ENCODE data around the gene FREY1.
A peak's percentile ranks its signal among the peaks of the same experiment; 100 is the strongest.

The FREY1 gene

DNA sequence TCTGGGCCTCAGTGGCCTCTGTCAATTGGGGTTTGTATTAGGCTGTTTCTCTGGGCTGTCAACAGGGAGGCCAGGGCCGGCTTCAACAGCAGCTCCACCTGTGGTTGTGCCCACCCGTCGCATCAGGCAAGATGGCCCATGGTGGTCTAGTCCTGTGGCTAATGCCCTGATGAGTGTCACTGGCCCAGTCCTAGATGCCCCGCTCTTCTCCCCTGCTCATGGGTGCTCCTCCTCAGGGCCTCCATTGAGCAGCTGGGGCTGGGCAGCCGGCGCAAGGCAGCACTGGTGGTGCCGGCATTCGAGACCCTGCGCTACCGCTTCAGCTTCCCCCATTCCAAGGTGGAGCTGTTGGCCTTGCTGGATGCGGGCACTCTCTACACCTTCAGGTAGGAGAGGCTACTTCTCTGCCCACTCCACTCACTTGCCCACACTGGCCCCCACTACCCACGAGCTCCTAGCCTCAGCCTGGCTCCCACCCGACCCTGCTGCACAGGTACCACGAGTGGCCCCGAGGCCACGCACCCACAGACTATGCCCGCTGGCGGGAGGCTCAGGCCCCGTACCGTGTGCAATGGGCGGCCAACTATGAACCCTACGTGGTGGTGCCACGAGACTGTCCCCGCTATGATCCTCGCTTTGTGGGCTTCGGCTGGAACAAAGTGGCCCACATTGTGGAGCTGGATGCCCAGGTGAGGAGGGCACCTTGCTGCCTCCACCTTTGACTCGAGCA is 20.8 kb upstream of the FREY1 start:
- DNase-seq: no peak

DNA sequence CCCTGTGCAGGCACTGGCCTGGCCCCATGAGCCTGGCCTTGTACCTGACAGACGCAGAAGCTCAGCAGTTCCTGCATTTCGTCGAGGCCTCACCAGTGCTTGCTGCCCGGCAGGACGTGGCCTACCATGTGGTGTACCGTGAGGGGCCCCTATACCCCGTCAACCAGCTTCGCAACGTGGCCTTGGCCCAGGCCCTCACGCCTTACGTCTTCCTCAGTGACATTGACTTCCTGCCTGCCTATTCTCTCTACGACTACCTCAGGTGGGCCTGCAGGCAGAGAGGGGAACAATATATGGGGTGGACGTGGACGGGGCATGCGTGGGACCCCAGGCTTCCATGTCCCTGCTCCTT is 20.2 kb upstream of the FREY1 start:
- no peak for DNase-seq

DNA sequence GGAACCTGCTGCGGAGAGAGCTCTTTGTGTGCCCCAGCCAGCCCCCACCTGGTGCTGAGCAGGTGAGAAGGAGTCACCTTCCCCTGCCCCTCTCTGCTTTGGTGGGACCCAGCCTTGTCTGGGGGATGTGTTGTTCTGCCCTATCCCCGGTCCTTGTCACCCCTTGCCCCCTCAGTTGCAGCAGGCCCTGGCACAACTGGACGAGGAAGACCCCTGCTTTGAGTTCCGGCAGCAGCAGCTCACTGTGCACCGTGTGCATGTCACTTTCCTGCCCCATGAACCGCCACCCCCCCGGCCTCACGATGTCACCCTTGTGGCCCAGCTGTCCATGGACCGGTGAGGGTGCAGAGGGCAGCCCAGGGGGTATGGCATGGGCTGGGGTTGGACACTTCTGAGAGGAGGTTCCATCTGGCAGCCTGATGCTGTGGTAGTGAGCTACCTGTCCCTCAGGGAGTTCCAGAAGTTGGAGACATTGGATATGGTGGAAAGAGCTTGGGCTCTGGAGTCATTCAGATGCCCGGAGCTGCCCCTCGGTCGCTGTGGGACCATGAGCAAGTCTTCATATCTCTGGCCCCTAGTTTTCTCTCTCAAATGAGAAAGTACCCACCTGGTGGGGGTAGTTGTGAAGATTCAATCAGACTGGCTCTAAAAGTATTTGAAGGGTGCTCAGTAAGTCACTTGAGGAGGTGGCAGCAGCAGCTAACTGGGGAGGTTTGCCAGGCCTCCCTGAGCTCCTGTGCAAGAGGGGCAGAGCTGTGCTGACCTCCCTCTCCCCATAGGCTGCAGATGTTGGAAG is 19.7 kb upstream of the FREY1 start:
- no peak for DNase-seq

- DNase-seq: no peak
Observed at GRCh38 chr11:45926001-45926401, 18.9 kb upstream of the FREY1 start.

DNA sequence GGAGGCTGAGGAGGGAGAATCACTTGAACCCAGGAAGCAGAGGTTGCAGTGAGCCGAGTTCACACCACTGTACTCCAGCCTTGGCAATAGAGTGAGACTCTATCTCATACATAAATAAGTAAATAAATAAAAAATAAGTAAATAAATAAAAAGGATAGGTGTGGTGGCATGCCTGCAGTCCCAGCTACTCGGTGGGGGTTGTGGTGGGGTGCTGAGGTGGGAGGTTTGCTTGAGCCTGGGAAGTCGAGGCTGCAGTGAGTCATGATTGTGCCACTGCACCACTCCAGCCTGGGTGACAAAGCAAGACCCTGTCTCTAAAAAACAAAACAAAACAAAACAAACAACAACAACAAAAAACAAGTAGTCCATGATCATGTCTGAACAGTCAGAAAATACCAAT is 18.5 kb upstream of the FREY1 start:
- no peak for DNase-seq

DNA sequence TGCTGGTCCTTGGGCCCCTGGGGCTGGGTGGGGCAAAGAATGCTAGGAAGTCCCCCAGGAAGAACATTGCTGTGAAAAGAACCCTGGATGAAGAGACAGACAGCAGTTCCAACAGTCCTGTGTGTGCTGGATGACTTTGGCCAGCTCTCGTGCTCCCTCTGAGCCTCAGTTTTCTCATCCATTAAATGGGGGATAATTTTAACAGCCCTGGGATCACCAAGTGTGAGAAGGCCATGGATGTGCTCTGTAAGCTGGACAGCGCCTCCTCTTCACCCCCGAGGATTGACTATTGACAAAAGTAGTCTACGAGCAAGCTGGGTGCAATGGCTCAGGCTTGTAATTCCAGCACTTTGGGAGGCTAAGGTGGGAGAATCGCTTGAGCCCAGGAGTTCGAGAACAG is 17.9 kb upstream of the FREY1 start:
- no peak for DNase-seq

DNA sequence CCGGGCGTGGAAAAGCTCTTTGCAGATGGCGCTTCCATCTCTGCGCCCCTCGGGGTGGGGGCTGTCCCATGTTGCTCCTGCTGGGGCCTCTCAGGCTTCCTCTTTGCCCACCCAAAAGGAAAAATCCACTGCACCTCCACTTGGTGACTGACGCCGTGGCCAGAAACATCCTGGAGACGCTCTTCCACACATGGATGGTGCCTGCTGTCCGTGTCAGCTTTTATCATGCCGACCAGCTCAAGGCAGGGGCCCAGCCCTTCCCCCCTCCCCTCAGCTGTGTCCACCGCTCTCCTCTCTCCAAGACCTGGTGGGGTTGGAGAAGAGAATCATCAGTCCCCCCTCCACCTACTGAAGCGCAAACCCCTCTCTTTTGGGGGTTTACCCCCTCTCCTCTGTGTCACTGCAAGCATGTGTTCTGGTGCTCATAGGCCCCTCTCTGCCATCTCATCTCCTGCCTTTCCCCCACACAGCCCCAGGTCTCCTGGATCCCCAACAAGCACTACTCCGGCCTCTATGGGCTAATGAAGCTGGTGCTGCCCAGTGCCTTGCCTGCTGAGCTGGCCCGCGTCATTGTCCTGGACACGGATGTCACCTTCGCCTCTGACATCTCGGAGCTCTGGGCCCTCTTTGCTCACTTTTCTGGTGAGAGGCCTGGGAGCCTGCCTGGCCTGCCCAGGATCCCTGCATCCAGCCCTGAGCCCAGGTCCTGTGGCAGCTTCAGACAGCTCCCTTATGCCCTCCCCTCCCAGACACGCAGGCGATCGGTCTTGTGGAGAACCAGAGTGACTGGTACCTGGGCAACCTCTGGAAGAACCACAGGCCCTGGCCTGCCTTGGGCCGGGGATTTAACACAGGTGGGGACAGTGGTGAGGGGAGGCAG is 17.2 kb upstream of the FREY1 start:
- no peak for DNase-seq

- peak; percentile 80 to 86 for DNase-seq
Observed at GRCh38 chr11:45922425-45923082, 15.5 kb upstream of the FREY1 start, which contains the start of gene LARGE2. LARGE2 (plus strand) TSS chr11:45922656; CDS start chr11:45922883, 227 bp downstream.

GRCh38 chr11:45921561-45922424 is 14.7 kb upstream of the FREY1 start:
- peak; percentile 96 for DNase-seq

GRCh38 chr11:45920531-45921477 is 13.7 kb upstream of the FREY1 start:
- no peak for DNase-seq

- DNase-seq: no peak
Observed at GRCh38 chr11:45919806-45920530, 12.9 kb upstream of the FREY1 start.

DNA sequence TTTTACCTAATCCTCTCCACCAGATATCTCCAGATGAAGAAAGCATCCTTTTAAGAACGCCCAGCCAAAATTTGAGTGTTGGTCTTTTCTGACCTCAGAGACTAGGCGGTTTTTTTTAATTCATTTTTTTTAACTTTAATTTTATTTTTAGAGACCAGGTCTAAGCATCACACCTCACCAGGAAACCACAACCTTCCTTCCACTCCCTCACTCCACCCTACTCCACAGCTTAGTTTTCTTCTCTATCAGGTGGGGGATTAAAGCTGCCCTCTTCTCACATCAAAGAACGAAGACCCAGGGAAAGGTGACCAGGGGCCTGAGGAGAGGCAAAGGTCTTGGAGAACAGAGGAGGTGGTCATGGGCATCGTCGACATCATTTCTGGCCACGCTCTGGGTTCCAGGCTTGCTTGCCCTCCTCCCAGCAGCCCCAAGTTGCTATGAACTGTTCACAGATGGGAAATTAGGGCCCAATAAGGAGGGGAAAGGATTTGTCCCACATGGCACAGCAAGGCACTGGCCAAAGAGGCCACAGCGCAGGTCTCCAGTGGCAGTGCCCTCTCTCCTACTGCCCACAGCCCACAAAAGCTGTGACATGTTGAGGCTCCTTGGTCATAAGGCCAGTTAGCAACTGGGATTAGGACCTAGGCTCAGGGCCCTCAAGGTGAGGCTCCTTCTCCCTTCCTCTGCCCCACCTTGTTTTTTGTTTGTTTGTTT is 12.0 kb upstream of the FREY1 start:
- no peak for DNase-seq

DNA sequence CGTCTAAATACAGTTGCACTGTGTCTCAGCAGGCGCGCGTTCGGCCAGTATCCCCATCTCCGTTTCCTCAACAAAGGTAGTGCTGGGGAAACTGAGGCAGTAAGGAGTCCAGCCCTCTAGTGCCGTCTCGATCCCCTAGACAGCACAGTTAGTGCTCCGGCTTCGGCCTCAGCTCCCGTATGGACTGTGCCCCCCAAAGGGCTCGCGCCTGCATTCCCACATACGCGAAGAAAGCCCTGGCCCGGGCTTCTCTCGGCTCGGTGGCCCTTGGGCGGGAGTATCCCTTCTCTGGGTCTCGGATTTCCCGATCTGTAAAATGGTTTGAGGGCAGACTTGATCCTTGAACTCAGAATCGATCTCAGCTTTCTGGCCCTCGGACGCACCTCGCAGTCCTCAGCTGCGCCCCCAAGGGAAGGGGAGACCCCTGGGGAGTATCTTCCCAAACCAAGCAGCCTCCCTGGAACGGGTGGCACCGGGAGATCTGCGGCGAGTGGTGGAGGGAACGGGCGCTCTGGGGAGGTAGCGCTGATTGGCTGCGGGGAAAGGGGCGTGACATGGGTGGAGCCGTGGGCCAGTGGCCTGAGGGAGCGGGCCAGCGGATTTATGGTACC is 11.4 kb upstream of the FREY1 start:
- DNase-seq: peak; percentile 80 to 88

DNA sequence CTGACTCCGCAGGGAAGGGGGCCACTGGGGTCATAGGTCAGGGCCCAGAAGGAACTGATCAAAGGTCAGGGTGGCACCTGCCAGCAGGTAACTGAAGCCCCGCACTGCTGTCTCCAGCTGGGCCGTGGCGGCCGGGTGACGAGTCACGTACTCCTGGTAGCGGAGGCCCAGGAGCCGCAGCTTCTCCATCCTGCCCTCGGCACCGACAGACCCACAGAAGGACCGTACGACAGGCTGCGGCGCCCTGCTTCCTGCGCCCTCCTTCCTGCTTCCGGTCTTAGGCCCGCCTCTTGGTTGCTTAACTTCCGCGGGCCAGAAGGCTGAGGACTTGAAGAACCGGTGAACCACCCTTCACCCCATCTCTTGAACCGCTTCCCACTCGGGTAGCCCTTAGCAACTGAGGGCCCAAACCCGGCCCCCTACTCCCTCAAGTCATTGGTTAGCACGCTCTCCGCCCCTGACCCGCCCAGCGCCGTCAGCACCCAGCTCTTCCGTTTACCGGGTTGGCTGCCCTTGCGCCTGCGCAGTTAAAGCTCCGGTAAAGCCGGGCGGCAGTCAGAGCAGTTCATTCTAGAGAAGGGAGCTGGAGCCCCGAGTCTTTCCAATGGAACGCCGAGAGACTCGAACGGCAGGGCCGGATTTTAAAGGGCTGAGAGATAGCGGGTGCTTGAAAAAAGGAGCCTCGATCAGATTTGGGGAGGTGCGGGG is 10.7 kb upstream of the FREY1 start, which contains the start of gene PEX16:
Gene PEX16 (minus strand): TSS at position 255 of the 708 bp plus-strand sequence. CDS start 66 bp downstream, at position 189.
- peak; percentile 99 for DNase-seq

DNA sequence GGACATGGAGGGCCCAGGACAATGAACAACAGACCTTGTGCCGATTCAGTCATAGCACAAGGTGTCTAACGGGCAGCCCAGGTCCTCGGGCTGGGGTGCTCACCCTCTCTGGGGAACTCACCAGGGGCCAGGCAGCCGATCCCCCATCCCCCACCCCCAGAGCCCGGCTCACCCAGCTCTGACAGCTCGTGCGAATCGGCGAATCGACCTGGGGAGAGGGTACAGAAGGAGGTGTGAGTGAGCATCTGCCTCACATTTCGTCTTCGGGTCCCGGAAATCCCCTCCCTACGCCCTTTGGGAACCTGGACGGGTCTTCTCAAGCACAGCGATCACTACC is 10.2 kb upstream of the FREY1 start:
- no peak for DNase-seq

DNA sequence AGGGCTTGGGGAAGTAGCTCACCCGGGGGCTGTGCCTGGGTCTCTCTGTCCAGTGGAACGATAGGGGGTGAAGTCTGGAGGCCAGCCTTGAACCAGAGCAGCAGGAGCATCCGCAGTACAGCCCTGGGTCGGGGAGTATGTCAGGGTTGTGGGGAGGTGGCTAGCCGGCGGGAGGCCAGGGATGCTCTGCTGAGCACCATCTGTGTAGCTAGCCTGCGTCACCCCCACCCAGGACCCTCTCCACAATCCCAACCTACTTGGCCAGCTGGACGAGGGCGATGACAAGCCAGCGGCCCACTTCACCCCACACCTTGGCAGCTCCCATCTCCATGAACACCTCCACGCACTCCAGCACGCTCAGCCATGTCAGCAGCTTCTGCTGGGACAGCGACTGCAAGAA is 8.4 kb upstream of the FREY1 start:
- no peak for DNase-seq

DNA sequence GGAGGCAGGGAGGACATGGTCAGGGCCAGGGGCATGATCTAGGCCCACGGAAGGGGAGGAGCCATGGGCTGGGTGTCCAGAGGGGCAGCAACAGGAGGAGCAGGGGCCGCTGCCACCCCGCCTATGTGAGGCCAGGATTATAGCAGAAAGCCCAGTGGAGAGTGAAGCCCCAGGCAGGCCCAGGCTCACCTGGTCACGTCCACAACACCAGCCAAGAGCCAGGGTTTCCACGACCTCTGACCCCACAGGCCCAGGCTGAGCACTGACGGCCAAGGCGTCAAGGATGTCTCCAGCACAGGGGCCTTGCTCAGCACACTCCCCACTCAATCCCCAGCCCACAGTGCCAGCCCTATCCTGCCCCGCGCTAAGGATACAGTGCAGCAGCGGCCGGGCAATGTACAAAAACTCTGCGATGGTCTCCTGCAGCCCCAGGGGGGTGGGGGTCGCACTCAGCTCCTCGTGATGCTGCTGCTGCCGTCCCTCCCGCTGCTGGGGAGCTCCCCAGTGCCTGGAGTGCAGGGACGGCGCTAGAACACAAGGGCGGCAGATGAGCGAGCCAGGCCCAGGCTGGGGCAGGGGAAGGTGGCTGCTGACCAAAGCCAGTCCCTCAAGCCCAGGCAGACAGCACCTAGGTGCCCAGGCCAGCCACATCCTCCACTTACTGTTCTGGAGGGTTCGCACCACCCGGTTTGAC is 7.0 kb upstream of the FREY1 start:
- no peak for DNase-seq
